SK-N-SH treated with all-trans-retinoic acid at 6 μM for 48 hours (cell line): ENCODE measurements around the gene TRH.

Experiments
- GLIS3 ChIP-seq: fragments of 250-450 bp; sonication (Bioruptor Pico); IDR thresholded peaks from 2 replicates; pipeline ENCODE4 v1.5.0; 2020; ENCODE audit warnings: mild to moderate bottlenecking, moderate library complexity
- PATZ1 ChIP-seq: fragments of 250-450 bp; sonication (Bioruptor Pico); IDR thresholded peaks from 2 replicates; pipeline ENCODE4 v1.8.0; 2020; ENCODE audit warnings: mild to moderate bottlenecking, moderate library complexity, borderline replicate concordance

GRCh38 chr3:129953621-129954020 lies 20.9 kb upstream of the TRH start:
- TF ChIP-seq PATZ1 (CRISPR knock-in tag) (no peak), GLIS3 (no peak)
